AG04450 (cell line): ENCODE measurements around the gene SPTLC2. TPM values are rescaled to one million over a fixed set of nuclear protein-coding genes. Genes with fewer than 3 reads are reported as not detected.

ENCODE experiments used
- CTCF ChIA-PET: fragments of 300-600, 350-600 bp; formaldehyde crosslinking; extraction: SDS; loops from one replicate; lab custom pipeline; 2022; ENCODE audit warnings: antibody characterized with exemption, inconsistent platforms; lab: Charles Lee
- POLR2A ChIA-PET: fragments of 350-600 bp; formaldehyde crosslinking; extraction: SDS; loops from one replicate; lab custom pipeline; 2021; ENCODE audit warnings: antibody characterized with exemption, inconsistent platforms; lab: Yijun Ruan, JAX
- DNase-seq: peaks from one replicate; pipeline ENCODE4 v3.0.0-alpha.2; 2011; ENCODE audit warnings: low read depth, low spot score
- H3K27ac ChIP-seq: one replicate; pipeline ENCODE4 v1.5.1; 2012; ENCODE audit warnings: low read depth, low read length, control low read depth
- H3K27me3 ChIP-seq: one replicate; pipeline ENCODE4 v1.6.0; 2012; ENCODE audit warnings: low read length; ENCODE audit not compliant: control insufficient read depth, insufficient read depth
- H3K4me3 ChIP-seq: 2 replicates; pipeline ENCODE4 v1.5.1; 2011; ENCODE audit warnings: mild to moderate bottlenecking, low read depth, low read length, control low read depth
- H3K9me3 ChIP-seq: 2 replicates; pipeline ENCODE4 v1.5.1; 2012; ENCODE audit warnings: low read length; ENCODE audit not compliant: control insufficient read depth, insufficient read depth
- polyA plus RNA-seq: library from polyadenylated mRNA; depleted of rRNA; stranded (reverse); fragments of >200 nt; gene quantifications from 2 replicates; pipeline ENCODE4 v1.2.3, GENCODE V29; 2011
- TF ChIP-seq, protein P1 (sequence below): IDR thresholded peaks from 2 replicates; pipeline ENCODE4 v1.5.1; 2011; ENCODE audit warnings: low read depth, low read length, control low read depth, inconsistent platforms

The SPTLC2 gene
- polyA plus RNA-seq, 1 experiment, result 41.3 TPM

DNA sequence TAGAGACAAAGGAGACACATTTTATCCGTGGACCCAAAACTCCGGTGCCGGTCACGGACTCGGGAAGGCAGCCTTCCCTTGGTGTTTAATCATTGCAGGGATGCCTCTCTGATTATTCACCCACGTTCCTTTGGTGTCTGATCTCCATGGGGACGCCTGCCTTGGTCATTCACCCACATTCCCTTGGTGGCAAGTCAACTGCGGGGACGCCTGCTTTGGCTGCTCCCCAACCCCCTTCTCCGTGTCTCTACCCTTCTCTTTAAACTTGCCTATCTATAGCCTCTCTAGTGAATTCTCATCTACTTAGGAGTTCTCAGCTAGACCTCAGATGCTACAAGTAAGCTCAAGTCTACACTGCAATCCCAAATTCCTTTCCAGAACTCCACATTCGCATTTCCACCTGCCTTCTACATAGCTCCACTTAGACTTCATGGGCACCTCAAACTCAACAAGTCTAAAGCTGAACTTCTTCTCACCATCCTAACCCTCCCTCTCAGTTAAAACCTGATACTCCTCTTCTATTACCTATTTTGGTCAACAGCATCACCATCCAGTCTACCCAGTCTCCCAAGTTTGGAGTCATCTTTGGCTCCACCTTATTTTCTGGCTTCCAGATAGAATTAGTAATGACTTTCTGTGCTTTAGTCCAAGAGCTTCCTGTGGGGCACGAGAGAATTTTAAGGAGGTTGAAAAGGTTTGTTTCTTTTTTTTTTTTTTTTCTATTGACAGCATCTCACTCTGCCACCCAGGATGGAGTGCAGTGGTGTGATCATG lies 14.4 kb downstream of the SPTLC2 start:
- H3K27me3 ChIP-seq, result no peaks in the 10 kb centered on the region
- DNase-seq, result no peak
- TF ChIP-seq, protein P1, sequence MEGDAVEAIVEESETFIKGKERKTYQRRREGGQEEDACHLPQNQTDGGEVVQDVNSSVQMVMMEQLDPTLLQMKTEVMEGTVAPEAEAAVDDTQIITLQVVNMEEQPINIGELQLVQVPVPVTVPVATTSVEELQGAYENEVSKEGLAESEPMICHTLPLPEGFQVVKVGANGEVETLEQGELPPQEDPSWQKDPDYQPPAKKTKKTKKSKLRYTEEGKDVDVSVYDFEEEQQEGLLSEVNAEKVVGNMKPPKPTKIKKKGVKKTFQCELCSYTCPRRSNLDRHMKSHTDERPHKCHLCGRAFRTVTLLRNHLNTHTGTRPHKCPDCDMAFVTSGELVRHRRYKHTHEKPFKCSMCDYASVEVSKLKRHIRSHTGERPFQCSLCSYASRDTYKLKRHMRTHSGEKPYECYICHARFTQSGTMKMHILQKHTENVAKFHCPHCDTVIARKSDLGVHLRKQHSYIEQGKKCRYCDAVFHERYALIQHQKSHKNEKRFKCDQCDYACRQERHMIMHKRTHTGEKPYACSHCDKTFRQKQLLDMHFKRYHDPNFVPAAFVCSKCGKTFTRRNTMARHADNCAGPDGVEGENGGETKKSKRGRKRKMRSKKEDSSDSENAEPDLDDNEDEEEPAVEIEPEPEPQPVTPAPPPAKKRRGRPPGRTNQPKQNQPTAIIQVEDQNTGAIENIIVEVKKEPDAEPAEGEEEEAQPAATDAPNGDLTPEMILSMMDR, result no peak
- H3K27ac ChIP-seq, result no peak overlapping the region
- no peaks in the 10 kb centered on the region for H3K9me3 ChIP-seq
- CTCF ChIA-PET, result no interaction called here
- POLR2A ChIA-PET, result interaction anchor here (0.5 to 0.7 kb wide), 2 partner anchors 15 to 81 kb away, joined by 3 to 6 read pairs; no protein-coding TSS in a partner anchor
- no peak overlapping the region for H3K4me3 ChIP-seq

DNA sequence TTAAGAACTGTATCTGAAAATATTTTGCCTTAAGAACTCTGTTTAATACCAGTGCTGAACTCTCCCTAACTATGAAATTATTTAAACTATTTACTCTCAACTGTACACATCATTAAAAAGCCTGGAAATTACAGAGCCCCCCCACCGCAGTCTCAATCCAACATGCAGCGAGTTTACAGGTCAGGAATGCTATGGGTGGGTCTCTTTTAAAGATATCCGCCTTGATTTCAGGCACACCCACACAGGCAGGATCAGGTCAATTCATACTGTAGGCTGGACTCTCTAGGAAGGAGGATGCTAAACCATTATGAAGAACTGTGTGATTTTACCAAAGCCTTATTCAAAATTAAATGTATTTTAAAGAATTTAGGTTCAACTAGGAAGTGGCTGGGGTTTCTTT lies 16.5 kb downstream of the SPTLC2 start:
- ChIA-PET POLR2A (no interaction called here), CTCF (no interaction called here)
- no peak overlapping the region for H3K4me3 ChIP-seq
- no peaks in the 10 kb centered on the region for H3K9me3 ChIP-seq
- TF ChIP-seq, protein P1, result no peak
- DNase-seq, result no peak
- H3K27me3 ChIP-seq, result no peaks in the 10 kb centered on the region
- H3K27ac ChIP-seq, result no peak overlapping the region

DNA sequence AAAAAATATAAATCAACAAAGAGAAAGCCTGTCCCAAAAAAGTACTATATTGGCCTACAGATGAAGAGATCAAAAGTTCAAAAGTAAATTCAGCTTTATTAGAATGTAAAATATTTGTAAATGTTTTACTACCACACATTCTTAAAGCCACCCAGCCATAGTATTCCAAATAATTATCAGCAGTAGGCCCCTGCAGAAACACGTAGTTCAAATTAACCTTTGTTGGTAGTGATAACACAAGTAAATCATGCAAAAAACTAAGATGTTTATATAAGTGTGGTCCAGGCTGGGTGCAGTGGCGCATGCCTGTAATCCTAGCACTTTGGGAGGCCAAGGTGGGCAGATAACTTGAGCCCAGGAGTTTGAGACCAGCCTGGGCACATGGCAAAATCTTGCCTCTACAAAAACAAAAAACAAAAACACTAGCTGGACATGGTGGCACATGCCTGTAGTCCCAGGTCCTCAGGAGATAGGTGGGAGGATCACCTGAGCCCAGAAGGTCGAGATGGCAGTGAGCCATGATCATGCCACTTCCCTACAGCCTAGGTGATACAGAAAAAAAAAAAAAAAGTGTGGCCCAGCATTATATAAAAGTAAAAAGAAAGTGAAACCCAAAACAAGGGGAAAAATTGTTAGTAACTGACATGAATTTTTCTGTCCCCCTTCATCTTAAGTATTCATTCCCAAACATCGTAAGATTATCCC lies 17.9 kb downstream of the SPTLC2 start:
- no peak for DNase-seq
- H3K27ac ChIP-seq, result no peak overlapping the region
- H3K9me3 ChIP-seq, result no peaks in the 10 kb centered on the region
- TF ChIP-seq, protein P1, result no peak
- POLR2A ChIA-PET, result no interaction called here
- H3K27me3 ChIP-seq, result no peaks in the 10 kb centered on the region
- CTCF ChIA-PET, result interaction anchor here (0.7 to 1.0 kb wide), 3 partner anchors 10 to 211 kb away, joined by 3 to 5 read pairs (median 3); no protein-coding TSS in a partner anchor
- no peak overlapping the region for H3K4me3 ChIP-seq

DNA sequence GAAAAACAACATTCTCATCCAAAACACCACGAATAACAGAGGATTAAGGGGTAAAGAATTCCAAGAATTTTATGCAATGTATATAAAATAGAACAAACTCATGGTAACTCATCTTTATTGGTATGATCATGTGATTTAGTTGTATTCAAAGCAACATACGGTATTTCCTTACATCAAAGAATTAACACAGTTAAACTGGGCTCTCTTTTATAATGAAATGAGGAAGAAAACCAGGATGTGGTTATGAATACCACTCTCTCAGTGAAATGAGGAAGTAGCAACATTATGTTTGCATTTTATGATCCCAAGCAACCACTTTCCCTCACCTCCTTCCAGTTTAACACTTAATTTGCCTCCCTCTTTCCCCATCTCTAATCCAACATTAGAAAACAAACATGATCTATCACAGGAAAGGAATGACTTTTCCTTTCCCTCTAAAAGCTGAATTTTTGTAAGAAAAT lies 22.9 kb downstream of the SPTLC2 start:
- Histone ChIP-seq H3K27me3 (no peaks in the 10 kb centered on the region), H3K4me3 (no peak overlapping the region; the same call in 1 of the 2 replicates), H3K9me3 (no peaks in the 10 kb centered on the region), H3K27ac (peak overlapping the region; percentile 79)
- POLR2A ChIA-PET, result interaction anchor here (0.6 to 0.9 kb wide), 3 partner anchors 11 to 565 kb away, joined by 3 to 6 read pairs (median 3); no protein-coding TSS in a partner anchor
- CTCF ChIA-PET, result interaction anchor here (0.7 to 1.6 kb wide), 4 partner anchors 15 to 135 kb away, joined by 3 to 5 read pairs (median 4); no protein-coding TSS in a partner anchor
- no peak for DNase-seq
- TF ChIP-seq, protein P1, result no peak
